GM18499 (cell line): ENCODE data around the gene INPP4B.

Experiments
- ATAC-seq: cut with Tn5 transposase; IDR thresholded peaks from one replicate; pipeline ENCODE4 v1.9.1; 2021; ENCODE audit warnings: moderate number of reproducible peaks; ENCODE audit not compliant: insufficient read depth, unreplicated experiment

INPP4B gene

GRCh38 chr4:141995056-141995455, 851.0 kb downstream of the INPP4B start:
- no peak for ATAC-seq

- ATAC-seq, result no peak
These were observed 868.7 kb downstream of the INPP4B start for GRCh38 chr4:141977433-141977832.
